ENCODE measurements around the gene GM2A.
"Not testable (repeated sequence)": the region's sequence is repeated elsewhere in the genome, so short reads cannot be mapped to it uniquely, and the experiment has no call there.

GM2A gene

GRCh38 chr5:151293624-151294023 is 40.6 kb downstream of the GM2A start:
- TF ChIP-seq, protein P1, sequence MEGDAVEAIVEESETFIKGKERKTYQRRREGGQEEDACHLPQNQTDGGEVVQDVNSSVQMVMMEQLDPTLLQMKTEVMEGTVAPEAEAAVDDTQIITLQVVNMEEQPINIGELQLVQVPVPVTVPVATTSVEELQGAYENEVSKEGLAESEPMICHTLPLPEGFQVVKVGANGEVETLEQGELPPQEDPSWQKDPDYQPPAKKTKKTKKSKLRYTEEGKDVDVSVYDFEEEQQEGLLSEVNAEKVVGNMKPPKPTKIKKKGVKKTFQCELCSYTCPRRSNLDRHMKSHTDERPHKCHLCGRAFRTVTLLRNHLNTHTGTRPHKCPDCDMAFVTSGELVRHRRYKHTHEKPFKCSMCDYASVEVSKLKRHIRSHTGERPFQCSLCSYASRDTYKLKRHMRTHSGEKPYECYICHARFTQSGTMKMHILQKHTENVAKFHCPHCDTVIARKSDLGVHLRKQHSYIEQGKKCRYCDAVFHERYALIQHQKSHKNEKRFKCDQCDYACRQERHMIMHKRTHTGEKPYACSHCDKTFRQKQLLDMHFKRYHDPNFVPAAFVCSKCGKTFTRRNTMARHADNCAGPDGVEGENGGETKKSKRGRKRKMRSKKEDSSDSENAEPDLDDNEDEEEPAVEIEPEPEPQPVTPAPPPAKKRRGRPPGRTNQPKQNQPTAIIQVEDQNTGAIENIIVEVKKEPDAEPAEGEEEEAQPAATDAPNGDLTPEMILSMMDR (conservative IDR thresholded peaks at IDR 0.05) = no peak
- H3K27ac ChIP-seq = no peak overlapping the region

DNA sequence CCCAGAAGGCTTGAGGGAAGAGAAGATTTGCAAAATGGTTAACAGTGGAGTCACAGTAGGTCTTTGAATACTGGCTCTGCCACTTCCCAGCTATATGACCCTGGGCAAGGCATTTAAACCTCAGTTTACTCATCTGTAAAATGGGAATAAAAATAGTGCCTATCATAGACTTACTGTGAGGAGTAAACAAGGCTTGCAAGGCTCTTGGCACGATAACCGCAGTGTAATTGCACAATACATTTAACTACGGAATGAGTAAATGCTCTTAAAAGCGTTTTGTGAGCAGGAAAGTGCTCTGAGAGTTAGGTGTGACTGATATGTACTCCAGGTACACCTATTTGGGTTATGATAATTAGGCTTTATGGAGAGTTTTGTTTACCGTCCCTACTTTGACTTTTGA is 42.2 kb downstream of the GM2A start:
- TF ChIP-seq, protein P1 (conservative IDR thresholded peaks at IDR 0.05) = no peak
- H3K27ac ChIP-seq = peak overlapping the region; percentile 44

- H3K27ac ChIP-seq = peak overlapping the region; percentile 44
- TF ChIP-seq, protein P1 (conservative IDR thresholded peaks at IDR 0.05) = no peak
These were observed 42.9 kb downstream of the GM2A start for GRCh38 chr5:151295791-151296477.

GRCh38 chr5:151296478-151296830 is 43.5 kb downstream of the GM2A start:
- H3K27ac ChIP-seq = no peak overlapping the region
- TF ChIP-seq, protein P1 (conservative IDR thresholded peaks at IDR 0.05) = no peak

GRCh38 chr5:151296974-151297373 is 44.0 kb downstream of the GM2A start:
- H3K27ac ChIP-seq = no peak overlapping the region
- TF ChIP-seq, protein P1 (conservative IDR thresholded peaks at IDR 0.05) = no peak

- TF ChIP-seq, protein P1 (conservative IDR thresholded peaks at IDR 0.05) = peak; percentile 71
- H3K27ac ChIP-seq = no peak overlapping the region
These were observed 45.3 kb downstream of the GM2A start for GRCh38 chr5:151298063-151298855.

GRCh38 chr5:151303666-151304065 is 50.7 kb downstream of the GM2A start, which contains the start of gene SLC36A3:
Gene SLC36A3 (minus strand): TSS chr5:151303766. CDS start chr5:151303354, 412 bp downstream.
- peak within 1 kb of the TSS; percentile 86 for H3K27ac ChIP-seq
- TF ChIP-seq, protein P1 (conservative IDR thresholded peaks at IDR 0.05) = no peak

DNA sequence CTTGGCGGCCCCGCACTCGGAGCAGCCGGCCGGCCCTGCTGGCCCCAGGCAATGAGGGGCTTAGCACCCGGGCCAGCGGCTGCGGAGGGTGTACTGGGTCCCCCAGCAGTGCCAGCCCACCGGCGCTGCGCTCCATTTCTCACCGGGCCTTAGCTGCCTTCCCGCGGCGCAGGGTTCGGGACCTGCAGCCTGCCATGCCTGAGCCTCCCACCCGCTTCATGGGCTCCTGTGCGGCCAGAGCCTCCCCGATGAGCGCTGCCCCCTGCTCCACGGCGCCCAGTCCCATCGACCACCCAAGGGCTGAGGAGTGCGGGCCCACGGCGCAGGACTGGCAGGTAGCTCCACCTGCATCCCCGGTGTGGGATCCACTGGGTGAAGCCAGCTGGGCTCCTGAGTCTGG is 56.3 kb downstream of the GM2A start:
- H3K27ac ChIP-seq = not testable (repeated sequence)

DNA sequence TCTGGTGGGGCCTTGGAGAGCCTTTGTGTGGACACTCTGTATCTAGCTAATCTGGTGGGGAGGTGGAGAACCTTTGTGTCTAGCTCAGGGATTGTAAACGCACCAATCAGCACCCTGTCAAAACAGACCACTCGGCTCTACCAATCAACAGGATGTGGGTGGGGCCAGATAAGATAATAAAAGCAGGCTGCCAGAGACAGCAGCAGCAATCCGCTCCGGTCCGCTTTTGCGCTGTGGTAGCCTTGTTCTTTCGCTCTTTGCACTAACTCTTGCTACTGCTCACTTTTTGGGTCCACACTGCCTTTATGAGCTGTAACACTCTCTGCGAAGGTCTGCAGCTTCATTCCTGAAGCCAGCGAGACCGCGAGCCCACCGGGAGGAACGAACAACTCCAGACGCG is 56.8 kb downstream of the GM2A start:
- not testable (repeated sequence) for H3K27ac ChIP-seq
